Right forelimb (tissue), 1 donor: ENCODE measurements around the gene MAD1L1.
"Not testable (repeated sequence)": the region's sequence is repeated elsewhere in the genome, so short reads cannot be mapped to it uniquely, and the experiment has no call there.

Experiments
- DNase-seq: peaks from one replicate; pipeline ENCODE4 v3.0.0-alpha.2; 2018

Gene MAD1L1

DNA sequence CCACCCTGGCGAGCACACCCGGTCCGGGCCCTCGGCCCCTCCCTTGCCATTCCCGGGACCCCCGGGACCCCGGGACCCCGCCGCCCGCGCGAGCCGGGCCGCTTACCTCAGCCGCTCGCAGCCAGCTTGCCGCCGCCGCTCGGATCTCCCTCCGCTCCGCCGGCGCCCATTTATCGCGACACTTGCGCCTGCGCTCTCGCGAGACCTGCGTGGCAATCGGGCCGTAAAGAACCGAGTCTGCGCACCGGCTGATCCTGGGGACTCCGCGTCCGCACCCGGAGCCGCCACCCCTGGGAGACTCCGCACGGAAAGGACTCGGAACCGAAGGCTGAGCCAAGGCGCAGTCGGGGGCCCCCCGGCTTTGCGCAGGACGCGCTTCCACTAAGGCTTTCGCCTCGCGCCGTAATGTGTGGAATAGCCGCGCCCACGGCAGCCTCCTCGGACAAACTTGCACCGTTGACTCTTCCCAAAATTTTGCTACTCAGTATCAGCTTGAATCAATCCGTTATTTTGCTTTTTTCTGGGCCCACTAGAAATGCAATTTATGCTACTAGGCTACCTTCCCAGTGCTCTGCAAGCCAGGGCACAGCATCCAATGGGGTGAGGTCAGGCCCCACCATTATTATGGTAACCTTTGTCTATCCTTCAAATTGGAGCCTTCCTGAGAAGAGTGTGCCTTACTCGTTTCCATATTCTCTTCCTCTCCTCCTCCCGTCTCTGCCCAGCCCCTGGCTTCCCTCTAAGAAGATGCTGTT is at the start of gene MAD1L1:
Gene MAD1L1, minus strand, starts transcription at position 180 of the 755 bp plus-strand sequence. CDS start 2,812 bp downstream, outside the sequence.
- peak; percentile 94 for DNase-seq

DNA sequence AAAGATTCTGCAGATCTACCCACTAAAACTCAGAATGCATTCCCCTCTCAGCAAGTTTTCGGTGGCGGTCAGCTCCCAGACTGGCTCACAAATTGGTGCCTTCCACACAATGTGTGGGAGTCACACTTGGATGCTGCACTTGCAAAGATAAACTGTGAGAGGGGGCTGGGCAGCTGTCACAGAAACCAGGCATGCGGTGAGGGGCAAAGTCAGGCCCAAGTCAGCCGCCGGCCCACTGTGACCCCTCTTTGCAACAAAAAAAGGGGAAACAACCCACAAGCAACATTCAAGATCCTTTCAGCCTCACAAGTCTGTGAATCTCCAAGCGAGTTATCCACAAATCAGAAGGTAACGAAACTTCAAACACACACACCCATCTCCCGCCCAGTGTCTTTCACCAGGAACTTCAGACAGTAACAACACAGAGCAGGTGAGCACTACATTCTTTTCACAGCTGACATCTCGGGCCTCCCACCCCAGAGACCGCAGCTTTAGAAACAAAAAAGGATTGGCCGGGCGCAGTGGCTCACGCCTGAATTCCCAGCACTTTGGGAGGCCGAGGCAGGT is 49.5 kb upstream of the MAD1L1 start:
- DNase-seq = no peak

DNA sequence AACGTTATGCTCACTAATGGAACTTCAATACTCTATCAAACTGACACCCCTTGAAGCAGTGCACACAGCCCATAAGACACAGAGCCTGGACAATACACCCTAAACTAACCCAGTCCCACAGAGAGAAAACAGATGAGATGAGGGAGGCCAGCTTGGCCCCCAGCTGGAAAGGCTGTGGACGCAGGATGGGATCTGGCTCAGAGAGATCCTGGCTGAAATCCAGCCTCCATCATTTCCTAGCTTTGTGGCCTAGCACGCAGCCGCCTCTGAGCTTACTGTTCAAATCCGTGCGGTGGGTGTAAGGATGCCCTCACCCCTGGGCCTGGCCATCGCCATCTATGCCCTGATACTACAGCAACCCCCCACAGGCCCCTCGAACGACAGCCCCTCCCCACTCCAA is 48.8 kb upstream of the MAD1L1 start:
- peak; percentile 71 for DNase-seq

DNA sequence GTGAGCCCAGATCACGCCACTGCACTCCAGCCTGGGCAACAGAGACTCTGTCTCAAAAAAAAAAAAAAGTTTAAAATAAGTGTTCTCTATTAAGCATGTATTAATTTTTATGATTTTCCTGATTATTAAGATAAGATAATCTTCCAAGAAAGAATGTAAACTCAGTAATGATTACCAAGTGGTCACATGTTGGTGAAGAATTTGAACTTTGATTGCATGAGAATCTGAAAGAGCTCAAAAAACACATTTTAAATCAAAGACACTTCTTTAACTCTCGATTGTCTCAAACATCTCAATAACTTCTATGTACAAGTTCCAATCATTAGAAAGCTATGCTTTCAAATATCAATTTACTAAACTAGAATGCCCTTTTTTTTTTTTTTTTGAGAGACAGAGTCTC is 47.7 kb upstream of the MAD1L1 start:
- no peak for DNase-seq

DNA sequence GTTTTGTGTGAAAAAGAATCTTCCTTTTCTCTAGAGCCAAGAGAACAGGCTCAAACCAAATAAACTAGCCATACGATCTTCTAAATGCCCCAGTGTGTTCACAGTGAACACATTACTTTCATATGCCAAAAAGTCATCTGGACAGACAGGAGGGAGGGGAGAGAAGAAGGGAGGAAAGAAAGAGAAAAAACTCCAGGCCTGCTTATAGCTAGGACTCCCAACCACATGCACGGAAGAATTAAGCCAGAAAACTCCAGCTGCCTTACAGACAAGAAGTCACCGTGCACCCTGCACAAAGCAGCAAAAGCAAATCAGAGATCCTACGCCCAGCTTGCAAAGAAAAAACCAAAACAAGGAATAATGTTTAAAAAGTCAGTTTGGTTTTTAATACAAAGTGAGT is 47.2 kb upstream of the MAD1L1 start:
- no peak for DNase-seq

DNA sequence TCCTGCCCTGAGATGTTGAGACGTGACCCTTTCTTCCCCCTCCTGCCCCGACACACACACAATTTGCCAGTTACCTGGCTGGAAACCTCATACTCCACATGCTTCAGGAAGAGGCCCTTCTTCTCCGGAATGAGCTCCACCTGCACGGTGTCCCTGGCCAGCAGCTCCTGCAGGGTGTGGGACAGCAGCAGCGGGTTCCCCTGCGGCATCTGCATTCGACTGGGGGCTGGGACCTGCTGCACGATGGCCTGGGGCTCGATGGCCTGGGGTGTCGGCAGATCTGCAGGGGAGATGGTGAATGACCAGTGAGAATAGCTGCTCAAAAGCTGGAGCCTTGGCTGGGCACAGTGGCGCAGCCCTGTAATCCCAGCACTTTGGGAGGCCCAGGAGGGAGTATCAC is 45.3 kb upstream of the MAD1L1 start:
- no peak for DNase-seq

DNA sequence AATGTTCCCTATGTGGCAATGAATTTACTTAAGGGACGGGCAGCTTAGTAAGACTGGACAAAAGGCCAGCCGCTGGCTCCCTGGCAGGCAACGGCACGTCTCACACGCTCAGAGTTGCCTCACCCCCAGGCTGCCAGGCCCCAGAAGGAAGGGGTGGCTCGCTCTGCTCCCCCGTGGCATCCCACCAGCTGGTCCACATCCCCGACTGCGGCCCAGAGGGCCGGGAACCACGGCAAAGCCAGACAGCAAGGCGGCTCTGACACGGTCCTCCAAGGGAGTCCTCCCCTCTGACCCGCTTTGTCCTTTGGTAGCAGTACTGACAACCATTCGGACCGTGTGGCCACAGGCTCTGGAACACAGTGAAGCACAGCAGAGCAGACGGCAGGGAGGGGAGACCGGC is 43.4 kb upstream of the MAD1L1 start:
- DNase-seq = no peak

DNA sequence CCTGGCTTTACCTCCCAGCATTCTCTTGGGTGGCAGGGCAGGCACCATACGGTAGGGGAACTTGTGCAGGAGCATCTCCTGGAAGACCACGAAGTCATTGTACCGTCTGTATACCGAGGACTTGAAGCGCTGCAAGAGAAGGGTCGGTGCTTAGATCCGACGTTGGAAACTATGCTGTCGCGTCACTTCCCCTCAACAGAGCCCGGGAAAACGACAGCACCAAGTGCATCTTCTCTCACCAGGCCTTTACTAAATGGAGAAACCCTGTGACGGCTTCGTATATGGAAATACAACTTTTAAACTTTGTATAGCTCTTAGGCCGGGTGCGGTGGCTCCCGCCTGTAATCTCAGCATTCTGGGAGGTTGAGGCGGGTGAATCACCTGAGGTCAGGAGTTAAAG is 42.4 kb upstream of the MAD1L1 start:
- no peak for DNase-seq

DNA sequence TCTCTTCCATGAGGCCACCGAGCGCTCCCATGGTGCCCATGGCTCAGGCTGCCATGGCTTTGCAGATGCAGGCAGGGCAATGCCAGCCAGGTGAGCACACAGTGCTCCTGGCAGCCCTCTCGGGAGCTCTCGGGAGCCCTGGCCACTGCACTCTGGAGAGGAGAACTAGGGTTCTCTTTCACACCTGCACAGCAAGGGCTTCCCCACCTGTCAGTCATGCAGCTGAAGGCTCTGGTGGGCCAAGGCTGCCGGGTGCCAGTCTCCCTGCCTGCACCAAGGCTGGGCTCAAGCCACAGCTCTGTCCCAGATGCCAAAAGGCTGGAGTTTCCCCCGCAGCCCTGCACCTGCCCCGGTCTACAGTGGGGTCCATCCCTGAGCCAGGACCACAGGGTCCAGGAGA is 41.9 kb upstream of the MAD1L1 start:
- no peak for DNase-seq

DNA sequence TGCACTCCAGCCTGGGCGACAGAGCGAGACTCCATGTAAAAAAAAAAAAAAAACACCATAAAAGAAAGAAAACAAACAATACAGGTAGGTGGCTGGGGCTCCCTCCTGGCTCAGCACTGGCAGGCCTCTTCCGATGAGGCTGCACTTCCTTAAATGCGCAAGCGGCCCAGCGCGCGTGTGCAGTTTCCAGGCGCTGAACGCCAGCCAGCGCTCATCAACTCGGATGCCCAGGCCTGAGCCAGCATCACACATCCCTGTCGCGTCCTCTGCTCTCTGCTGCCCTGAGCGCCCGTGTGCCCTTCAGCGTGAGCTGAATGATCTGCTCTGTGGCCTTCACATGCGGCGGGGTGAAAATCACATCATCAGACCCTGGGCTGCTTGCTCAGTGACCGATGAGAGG is 41.1 kb upstream of the MAD1L1 start:
- no peak for DNase-seq

DNA sequence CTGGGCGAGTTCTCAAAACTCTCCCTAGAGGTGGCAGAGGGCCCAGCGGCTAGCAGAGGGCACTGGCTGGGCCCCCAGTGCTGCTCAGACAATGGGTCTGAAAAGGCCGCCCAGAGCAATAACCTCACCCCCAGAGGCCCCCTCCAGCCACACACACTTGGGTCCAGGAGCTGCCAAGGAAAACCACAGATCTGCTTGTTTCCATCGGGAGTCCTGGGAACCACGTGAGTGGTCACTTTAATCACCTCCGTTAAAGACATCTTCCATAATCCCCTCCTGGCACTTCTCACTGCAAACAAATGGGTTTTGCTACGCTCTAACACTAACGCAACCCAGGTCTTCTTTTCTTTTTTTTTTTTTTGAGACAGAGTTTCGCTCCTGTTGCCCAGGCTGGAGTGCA is 39.3 kb upstream of the MAD1L1 start:
- no peak for DNase-seq

DNA sequence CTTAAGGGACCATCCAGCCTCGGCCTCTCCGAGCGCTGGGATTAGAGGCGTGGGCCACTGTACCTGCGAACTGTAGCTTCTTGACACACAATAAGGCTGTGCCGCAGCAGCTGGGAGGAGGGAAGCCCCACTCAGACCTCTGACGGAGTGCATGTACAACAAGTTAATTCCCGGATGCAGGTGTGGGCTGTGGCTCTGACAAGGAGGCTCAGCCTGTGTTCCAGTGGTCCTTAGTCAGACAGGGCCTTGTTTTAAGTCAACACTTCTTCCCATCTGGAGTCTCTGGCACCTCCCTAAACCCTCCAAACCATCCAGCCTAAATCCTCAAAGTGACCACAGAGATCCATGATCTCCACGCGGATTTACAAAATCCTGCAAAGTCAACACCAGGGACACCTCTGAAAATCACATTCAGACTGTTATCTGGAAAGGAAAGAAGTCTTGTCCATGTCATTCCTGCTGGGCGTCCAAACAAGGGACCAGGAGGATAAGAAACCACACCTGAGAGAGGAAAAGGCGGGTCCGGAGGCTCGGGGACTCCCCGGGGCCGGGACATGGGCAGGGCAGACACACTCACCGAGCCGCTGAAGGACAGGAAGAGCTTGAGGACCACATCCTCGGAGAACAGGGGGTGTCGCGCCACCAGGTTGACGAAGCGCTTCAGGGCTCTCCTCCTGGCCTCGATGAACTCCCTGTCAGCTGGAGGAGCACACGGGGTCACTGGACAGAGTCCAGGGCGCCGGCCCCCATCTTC is 38.7 kb upstream of the MAD1L1 start:
- no peak for DNase-seq

DNA sequence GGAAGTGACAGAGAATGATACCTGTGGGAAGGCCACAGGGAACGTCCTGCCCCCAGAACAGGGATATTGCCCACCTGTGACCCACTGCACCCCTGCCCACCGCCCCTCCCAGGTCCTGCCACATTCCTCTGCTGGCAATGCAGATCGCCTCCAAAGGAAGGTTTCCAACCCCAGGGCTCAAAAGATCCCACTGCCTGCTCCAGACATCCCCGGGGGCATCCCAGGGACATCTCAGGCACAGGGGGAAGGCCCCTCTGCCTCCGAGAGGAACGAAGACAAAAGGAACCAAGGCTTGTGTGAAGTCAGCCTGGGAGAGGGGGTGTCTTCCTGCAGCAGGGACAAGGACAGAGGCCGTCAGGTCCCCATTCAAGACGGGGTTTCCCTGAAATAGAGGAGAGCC is 37.8 kb upstream of the MAD1L1 start:
- no peak for DNase-seq

DNA sequence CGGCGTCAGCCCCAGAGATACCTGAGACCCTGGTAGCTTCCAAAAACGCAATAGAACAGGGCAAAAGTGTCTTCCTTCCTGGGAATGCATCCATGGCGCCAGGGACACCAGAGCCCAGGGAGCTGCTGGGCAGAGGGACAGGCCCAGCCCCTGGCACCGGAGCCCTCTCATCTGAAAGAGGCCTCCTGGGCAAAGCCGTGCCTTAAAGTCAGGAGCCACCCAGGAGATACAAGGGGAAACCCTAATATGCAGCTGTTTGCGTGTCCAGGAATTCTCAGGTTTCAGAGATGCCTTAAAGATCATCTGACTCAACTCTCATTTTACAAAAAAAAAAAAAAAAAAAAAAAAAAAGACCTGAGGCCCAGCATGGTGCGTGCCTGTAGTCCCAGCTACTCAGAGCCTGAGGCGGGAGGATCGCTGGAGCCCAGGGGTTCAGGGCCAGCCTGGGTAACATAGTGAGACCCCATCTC is 37.3 kb upstream of the MAD1L1 start:
- DNase-seq = no peak

DNA sequence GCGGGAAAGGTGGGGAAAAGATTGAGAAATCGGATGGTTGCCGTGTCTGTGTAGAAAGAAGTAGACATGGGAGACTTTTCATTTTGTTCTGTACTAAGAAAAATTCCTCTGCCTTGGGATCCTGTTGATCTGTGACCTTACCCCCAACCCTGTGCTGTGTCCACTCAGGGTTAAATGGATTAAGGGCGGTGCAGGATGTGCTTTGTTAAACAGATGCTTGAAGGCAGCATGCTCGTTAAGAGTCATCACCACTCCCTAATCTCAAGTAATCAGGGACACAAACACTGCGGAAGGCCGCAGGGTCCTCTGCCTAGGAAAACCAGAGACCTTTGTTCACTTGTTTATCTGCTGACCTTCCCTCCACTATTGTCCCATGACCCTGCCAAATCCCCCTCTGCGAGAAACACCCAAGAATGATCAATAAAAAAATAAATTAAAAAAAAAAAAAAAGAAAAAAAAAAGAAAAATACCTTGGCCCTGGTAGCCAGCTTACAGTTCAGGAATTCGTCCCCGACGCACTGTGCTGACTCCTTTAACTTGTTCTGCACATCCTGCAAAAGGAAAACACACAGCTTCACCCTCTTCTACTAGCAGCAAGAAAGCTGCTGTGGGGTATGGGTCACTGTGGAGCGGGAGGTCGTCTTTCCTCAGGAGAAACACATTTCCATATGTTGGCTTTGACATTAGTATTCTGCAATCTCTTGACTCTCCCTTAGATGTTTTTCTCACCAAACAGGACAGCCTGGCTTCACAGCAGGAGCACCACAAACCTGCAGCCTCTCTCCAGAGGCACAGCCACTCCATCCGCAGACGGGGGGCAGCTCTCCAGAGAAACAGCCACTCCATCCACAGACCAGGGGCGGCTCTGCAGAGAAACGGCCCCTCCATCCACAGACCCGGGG is 36.6 kb upstream of the MAD1L1 start:
- not testable (repeated sequence) for DNase-seq

DNA sequence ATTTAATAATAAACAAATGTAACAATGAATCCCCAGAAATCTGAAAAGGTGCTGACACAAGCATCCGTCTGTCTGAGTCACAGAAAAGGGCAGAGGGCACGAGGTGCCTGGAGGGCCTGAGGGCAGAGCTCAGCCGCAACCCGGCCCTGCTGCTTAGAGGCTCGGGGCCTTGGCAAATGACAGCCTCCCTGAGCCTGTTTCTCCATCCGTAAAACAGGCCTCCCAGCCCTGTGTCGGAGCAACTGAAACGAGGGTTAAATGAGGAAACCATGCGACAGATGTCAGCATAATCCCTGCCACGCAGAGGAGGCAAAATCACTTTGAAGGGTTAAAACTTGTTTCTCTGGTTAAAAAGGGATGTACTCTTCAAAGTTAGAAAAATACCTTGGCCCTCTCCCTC is 34.2 kb upstream of the MAD1L1 start:
- DNase-seq = no peak

DNA sequence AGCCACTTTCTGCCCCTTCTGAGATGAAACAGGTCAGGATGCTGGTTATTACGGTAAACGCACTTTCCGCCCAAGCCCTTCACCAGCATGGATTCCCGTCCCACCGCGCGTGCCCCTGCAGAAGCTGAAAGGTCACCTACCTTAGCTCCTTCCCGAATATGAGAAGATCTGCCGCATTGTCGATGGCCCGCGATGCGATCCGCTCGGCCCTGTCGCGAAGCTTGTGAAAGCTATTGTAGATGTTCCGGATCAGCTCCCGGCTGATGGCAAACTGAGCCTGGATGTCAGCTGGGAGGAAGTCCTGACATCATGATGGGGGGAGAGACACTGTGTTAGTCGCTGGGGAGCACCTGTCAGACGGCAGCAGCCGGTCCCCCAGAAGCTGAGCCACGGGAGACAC is 31.4 kb upstream of the MAD1L1 start:
- no peak for DNase-seq

DNA sequence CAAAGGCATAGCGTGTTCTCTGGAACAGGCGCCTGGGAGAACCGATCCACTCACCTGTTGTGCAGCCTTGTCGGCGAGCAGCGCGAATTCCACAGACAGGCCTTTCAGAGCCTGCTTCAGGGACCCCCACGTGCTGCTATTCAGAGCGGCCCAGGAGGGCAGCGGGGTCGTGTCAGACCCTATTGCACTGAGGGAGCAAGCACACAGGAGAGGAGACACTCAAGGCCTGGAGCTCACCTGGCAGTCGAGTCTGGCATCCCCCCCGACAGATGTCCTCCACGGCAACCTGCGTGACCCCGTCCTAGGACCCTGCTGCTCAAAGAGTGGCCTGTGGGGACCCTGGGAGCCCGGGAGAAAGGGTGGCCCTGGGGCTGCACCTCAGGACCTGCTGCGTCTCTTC is 30.4 kb upstream of the MAD1L1 start:
- DNase-seq = no peak

DNA sequence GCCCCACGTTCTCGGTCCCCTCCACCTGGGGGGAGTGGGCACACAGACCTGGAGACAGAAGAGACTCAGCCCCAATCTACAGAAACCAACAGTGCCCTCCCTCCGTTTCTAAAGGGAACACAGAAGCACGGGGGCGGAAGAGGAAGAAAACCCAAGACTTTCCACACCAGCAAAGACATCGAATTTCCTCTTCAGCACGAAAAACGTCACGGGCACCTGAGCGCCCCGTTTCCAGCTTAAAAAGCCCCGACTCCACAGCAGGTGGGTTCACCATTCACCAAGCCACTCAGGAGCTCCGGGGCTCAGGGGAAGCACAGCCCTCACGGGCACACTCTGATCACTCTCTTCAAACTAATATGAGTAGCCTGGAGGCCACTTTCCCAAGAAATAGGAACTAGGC is 28.9 kb upstream of the MAD1L1 start:
- DNase-seq = no peak

DNA sequence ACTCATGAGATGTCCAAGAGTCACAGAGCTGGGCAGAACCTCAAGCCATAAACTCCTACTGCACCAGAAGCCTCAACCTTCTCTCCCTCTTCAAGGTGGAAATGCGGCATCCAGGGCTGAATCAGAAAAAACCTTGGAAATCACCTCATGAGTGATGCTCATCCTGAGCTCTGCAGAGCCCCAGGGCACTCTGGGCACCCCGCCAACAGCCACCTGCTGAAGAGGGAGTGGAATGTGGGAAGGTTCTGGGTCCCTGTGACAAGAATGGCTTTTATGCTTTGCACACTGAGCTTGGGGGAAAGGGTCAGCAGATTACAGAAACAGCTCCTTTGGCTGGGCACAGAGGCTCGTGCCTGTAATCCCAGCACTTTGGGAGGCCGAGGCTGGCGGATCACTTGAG is 28.1 kb upstream of the MAD1L1 start:
- no peak for DNase-seq

DNA sequence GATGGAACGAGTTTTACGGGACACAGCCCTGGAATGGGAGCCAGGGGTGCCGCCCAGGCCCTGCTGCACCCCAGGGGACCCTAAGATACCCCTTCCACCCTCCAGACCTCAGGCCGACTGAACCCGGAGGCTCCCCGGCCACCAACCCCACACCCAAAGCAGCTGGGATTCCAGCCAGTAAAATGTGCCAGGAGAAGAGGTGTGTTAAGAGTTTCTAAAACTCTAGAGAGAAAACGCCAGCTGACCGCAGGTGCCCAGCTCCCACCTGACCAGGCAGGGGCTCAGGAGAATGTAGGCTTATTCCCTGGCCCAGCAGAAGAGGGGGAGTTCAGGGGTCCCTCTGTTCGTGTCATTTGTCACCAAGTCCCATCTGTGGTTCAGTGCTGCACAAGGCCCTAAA is 26.7 kb upstream of the MAD1L1 start:
- DNase-seq = no peak

DNA sequence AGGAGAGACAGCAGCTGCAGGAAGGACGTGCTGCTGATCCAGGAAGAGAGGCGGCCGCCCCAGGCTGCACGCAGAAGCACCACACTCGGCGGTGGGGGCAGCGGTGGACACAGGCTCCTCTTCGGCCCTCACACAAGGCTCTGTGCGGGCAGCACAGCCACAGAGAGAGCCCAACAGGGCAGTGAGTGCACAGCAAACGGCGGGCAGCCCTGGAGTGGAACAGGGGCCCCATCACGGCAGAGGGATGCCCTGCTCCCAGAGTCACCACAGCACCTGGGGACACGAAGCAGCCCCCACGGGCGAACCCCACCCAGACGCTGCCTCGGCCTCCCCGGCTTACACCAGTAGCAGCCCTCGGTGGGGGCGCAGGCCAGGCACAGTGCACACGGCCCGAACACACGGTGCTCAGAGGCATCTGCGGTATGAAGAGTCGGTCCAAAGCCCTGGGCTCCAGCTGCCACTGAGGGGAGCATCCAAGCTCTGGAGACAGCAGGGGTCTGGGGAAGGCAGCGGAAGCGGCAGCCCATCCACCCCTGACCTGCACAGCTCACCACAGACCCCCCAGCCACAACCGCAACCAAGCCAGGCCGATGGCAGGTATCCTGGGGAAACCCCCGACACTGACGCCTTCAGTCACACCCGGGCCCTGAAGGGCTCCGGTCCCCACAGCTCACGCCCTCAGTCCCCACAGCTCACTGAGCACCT is 26.1 kb upstream of the MAD1L1 start:
- no peak for DNase-seq
